ENCODE results near the gene MRGPRF.
"Not testable (repeated sequence)": the region's sequence is repeated elsewhere in the genome, so short reads cannot be mapped to it uniquely, and the experiment has no call there.

The MRGPRF gene

DNA sequence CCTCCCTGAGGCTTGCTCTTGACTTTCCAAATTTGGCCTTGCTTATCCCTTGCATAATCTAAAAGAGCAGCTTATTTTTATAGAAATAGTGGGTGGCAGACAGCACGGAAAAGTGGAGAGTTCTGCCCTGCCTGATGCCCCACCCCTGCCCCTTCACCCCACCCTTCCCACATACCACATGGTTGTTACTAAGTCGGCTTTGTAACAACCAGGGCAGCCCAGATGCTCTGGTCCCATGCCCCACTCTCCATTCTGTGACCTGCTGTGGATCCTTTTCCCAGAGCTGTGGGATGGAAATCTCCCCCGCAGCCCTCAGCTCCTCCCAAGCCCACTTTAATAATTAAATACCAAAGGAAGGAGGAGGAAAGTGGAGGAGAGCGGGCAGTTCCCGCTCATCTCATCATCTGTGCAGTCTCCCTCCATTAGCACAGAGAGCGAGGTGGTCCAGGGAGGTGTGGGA is 10.9 kb downstream of the MRGPRF start:
- DNase-seq: no peak

DNA sequence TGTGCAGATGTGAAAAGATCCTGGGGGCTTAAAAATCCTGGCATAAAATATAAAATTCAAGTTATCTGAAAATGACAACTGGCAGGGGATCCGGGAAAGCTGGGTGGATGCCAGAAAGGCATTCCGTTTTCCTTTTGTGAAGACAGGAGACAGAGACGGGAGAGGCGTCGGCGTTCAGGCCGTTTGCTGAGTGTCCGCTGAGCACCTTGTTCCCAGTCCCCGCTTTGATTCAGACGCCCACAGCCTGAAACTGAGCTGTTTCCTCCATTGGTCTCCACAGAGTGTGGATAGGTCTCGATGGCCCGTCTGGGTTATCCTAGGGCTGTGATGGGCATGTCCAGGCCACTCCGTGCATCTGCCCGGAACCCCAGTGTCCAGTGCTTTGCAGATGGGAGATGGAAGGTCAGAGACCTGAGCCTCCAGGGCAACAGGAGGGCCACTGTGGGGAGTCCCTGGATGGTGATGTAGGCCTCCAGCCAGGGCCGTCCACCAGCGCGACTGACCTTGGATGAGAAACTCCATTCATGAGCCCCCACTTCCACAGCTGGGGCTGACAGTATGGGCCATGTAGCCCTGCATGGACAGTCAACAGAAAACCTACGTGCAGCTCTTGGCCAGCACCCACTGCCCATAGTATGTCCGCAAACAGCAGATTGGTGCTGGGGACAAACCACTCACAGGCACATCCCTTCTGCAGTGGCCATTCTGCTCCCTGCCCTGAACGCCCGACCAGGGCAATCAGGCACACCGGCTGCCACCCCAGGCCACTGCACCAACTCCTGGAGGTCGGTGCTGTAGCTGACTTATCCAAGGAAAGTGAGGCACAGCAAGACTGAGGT is 11.6 kb downstream of the MRGPRF start:
- no peak for DNase-seq

DNA sequence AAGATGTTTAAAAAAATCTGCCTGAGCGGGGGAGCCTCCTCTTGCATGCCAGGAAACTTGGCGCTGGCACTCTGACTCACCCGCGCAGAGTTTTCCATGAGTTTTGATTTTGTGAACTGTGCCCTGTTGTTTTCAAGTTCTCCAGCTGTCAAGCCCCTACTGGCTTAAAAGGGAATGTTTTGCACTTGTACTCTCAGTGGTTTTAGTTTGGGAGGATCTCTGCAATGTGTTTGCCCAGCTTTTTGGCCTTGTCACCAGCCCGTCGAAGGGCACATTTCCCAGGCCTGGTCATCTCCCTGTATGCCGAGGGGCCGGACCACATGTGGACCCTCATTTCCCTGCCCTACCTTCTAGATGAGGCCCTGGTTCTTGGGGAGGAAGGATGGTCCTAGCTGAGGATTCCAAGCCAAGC is 12.2 kb downstream of the MRGPRF start:
- no peak for DNase-seq

DNA sequence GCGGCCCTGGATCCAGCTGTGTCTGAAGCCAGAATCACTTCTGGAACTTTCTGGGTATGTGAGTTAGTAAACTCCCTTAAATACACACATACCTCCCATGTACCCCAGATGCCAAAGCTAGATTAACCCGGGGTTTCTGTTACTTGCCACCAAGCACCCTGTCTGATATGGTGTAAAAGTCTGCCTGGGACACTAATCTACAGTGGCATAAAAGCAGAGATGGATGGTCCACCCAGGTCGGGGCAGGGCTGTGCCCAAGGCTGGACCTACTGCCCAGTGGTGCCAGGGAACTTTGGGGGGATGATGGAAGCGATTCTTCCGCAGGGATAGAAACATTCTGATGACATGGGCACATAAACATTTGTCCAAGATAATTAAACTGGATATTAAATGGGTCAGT is 12.7 kb downstream of the MRGPRF start:
- no peak for DNase-seq

DNA sequence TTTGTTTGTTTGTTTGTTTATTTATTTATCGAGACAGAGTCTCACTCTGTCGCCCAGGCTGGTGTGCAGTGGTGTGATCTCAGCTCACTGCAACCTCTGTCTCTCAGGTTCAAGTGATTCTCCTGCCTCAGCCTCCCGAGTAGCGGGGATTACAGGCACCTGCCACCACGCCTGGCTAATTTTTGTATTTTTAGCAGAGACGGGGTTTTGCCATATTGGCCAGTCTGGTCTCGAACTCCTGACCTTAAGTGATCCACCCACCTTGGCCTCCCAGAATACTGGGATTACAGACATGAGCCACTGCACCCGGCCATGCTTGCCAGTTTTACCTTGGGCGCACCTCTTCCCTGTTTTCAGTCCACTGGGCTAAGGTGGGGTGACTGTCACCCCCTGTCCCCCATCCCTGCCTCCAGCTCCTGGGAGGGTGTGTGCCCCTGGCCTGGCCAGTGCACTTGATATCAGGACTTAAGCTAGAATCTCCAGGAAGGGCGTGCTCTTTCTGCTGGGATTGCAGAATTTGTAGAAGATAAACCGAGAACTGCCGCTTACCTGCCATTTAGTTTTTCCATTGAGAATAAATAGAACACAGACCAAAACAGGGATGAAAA is 13.2 kb downstream of the MRGPRF start:
- DNase-seq: not testable (repeated sequence)

DNA sequence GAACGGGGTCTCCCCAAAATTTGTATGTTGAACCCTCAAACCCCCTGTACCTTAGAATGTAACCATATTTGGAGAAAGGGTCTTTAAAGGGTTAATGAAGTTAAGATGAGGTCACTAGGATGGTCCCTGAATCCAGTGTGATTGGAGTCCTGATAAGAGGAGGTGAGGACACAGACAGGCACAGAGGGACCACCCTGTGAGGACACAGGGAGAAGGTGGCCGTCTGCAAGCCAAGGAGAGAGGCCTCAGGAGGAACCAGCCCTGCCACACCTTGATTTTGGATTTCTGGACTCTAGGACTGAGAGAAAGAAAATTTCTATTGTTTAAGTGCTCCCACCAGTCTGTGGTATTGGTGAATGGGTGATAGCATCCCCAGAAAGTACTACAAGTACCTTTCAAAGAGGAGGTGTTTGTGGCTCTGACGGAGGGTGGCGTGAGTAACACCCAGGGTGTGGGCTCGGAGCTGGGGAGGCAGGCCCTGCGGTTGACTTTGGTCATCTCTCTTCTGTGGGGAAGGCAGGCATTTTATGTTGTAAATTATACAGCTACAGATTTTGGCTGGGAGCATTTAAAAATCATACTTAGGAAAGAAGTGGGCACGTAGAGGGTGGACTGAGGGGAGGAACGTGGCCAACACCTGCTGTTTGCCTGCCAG is 13.8 kb downstream of the MRGPRF start:
- DNase-seq: no peak

DNA sequence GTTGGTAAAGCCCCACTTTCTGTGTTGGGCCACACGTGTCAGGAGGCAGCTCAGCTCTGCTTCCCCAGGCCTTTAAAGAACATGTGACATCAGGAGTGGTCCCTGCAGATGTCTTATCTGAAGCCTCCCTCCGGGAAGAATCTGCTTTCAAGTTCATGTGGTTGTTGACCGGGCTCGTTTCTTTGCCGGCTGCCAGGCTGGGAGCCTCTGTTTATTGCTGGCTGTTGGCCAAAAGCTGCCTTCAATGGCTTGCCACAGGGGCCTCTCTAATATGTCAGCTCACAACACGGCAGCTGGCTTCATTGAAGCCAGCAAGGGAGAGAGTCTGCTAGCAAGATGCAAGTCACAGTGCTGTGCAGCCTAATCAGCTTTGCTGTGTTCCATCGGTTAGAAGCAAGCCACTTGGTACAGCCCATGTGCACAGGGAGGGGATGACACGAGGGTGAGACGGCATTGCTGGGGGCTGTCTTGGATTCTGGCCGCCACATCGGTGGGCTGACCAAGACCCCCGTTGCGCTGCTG is 14.6 kb downstream of the MRGPRF start:
- peak; percentile 60 for DNase-seq

DNA sequence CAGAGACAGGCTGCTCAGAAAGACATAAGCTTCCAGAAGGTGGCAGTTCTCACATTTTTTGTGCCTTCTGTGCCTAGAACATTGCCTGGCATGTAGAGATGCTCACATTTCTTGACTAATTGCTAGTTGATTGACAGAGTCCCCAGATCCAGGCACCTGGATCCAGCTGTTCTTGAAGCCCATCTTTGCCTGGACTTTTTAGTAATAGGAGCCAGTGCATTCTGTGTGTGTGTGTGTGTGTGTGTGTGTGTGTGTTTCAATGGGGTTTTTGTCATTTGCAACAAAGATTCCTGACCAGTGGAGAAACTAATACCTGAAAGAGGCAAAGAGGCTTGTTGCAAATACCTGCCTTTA is 15.1 kb downstream of the MRGPRF start:
- no peak for DNase-seq

DNA sequence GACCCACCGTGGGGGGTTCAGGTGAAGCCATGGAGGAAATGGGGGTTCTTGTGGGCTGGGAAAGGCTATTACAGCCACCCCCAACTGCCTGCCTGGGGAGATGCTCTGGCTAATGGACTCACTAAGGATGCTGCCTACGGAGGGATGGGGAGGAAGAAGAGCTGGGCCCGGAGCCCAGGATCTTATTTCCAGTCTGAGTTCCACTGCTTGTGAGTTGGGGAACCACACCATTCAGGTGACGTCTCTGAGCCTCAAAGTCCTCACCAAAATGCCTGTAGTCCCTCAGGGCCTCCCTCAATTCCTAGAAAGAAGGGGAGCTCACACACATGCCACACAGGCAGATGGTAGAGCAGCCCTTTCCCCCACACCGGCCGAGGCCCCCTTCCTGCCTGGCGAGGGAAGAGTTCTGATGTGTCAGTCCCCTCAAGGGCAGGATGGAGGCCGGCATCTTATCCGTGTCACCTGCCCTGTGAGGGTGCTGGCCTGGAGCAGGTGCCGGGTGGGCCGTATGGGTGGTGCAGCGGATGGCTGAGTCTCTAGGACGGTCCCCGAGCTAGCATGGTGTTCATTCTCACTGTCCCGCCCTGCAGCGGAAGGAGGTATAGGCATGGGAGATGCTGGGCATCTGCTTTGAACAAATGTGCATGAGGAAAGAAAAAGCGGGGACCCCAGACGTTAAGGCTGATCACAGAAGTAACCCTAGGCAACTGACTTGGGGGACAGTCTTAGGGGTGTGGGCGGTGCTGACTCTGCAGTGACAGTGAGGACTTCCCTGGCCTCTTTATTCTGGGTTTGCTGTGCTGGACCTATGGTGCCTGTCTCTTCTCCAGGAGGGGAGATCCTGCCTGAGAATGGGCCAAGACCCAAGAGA is 15.7 kb downstream of the MRGPRF start:
- no peak for DNase-seq

DNA sequence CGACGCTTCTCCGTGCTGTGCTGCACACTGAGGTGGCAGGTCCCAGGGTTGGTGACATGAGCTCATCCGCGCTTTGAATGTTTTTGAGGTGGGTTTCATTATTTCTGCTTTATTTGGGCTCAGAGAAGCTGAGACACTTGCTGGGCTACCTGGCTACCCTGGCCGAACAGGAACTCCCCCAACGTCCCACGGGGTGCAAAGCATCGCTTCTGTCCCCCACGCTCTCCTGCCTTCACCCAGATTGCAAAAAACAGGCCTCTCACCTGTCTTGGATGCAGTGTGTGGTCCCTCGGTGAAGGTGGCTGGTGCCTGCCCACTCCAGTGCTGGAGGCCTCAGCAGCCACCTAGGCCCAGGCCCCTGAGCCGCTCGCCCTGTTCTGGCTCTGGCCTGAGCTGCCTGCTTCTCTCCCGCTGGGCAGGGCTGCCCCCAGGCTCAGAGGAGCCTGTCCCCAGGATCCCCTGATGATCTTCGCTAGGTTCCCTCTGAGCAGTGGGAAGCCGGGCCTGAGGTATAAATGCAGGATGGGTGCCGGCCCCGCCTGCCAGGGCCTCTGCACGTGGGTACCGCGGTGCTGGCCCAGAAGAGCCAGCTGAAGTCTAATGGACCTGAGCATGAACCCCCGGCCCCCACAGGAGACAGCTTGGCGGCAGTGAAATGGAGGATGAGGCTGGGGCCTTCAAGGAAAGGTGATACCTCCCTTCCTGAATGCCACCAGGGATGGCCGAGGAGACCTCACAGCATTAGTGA is 16.5 kb downstream of the MRGPRF start:
- no peak for DNase-seq

DNA sequence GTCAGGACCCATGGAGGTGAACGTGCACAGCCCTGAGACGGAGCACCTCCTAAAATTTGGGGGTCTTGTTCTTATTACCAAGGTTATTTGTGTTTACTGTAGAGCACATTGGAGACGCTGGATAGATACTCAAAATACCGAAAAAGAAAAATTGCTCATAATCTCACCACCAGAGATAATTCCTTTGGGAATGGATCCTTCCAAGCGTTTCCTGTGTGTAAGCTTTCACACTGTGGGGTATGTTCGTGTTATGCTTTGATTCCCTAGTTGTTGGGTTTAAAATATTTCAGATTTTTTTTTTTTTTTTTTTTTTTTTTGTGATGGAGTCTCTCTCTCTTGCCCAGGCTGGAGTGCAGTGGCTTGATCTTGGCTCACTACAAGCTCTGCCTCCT is 18.2 kb downstream of the MRGPRF start:
- no peak for DNase-seq

DNA sequence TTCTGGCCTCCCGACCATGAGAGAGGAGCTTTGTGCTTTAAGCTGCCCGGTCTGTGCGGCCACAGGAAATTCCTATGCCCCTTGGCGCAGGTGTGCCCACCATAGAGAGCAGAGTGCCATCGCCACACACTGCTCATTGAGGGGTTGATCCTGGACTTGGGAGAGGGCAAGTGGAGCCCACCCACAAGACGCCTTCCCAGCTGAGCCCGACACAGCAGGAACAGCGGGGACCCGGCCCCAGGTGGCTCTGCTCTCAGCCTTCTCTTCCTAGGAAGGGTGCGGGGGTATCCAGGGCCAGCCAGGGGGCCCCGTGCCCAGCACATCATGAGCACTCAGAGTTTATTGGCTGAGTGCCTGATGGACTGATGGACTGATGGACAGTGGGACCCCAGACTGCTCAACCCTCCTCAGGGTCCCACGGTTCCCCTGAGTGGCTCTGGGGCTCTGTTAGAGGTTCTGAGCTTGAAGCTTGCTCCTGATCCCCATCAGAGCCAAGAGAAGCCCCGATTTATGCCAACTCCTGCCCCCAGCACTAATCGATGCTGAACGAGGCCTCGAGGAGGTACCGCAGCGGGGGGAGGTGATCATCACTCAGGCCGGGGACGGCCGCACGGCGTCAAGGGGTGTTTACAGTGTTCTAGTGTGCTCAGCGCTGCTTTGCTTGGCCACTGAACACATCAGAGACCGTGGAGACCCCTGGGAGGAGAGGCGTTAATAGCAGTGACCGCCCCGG is 18.7 kb downstream of the MRGPRF start:
- no peak for DNase-seq

DNA sequence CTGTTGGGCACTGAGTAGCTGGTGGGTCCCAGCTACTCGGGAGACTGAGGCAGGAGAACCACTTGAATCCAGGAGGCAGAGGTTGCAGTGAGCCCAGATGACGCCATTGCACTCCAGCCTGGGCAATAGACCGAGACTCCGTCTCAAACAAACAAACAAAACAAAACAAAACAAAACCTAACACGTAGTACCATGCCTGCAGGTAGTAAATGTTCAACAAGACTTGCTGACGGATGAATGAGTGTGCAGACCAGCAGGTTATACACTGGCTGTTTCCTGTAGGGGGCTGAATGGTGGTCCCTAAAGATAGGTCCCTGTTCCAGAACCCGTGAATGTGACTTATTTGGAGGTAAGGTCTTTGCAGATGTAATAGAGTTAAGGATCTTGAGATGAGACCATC is 19.5 kb downstream of the MRGPRF start:
- DNase-seq: no peak

DNA sequence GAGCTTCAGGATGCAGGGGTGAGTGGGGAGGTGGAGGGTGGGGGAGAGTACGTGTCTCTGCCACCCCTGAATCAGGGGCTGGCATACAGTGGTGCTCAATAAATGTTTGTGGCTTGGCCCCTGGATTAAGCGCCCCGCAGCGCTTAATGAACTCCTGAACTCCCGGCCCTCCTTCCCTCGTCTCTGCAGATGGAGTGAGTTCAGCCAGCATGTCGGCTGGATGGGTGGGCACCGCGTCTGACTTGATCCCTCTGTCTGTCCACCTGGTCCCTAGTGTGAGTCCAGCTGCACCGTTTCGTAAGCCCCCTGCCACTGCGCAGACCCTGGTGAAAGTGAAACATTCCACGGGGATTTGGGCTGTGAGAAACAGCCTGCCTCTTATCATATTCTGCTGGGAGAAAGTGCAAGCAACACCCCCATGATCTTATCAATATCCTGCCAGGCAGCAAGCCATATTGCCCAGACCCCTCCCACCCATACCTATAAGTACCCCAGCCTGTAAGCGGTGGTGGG is 20.2 kb downstream of the MRGPRF start:
- DNase-seq: no peak

DNA sequence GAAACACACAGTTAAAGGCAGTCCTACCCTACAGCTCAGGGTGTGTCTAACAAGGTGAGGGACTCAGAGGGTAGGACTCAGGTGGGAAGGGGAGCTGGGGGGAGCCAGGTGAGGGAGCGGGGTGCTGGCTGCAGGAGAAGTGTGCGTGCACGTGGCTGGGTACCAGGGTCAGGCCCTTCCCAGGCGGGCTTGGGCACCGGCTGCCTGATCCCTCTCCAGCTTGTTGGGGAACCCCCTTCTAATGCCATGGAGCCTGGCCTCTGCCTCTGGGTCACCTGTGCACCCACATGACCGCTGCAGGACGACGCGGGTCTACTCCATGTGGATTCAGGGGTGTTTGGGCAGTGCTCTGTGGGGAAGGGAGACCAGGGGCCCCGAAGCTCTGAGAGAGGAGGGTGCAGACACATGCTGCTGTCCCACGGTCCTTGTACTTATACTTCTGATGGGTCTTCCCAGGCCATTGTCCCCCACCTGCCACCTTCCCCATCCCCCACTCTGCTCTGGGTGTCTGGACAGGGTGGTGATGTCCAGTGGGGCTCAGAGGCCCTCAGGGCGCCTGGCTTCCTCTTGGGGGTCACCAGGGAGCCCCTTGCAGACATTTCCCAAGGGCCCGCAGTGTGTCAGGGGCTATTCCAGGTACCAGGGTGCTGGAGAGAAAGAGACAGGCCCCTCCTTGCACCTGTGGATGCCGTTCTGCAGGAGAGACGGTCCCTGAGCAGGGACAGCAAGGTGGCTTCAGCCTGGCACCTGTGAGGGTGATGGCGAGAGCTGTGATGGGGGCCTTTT is 21.9 kb downstream of the MRGPRF start:
- no peak for DNase-seq

DNA sequence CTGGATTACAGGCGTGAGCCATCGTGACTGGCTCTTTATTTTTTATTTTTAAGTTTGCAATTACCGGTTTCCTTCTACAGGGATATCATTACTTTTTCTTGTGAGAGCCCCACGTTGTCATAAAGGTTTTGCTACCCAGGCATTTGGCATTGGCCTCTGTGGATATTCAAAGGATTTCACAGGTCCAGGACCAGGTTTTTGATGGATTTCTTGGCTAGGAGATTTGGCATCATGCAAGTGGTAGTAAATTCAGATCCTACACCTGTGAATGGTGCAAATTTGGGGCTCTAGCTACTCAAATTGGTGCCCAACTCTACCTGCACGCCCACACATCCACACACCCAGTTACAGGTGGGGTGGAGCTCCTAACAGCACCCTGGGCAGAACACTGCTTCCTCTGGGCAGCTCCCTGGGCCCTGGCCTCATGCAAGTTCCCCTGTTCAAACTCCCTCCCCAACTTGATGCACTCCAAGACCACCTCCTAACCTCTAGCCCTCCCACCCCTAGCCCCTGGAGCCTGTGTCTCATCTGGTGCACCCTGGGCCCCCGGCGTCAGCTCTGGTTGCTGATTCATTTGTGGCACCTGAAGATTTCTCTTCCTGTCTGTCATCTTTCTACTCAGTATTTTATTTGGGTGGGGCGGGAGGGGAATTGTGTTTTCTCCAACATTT is 23.0 kb downstream of the MRGPRF start:
- no peak for DNase-seq

DNA sequence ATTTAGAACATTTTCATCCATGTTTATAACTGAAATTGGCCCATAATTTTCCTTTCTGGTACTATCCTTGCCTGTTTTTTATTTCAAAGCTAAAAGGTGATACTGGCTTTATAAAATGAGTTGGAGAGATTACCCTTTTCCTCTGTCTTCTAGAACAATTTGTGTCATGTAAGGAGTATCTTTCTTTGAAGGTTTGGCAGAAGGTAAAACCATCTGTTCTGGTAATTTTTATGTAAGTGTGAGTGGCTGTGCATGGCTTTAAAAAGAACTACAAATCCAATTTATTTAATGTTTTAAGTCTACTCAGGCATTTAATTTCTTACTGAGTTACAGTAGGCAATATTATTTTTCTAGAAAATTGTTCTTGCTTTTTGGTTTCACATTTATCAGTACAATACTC is 24.6 kb downstream of the MRGPRF start:
- DNase-seq: no peak

DNA sequence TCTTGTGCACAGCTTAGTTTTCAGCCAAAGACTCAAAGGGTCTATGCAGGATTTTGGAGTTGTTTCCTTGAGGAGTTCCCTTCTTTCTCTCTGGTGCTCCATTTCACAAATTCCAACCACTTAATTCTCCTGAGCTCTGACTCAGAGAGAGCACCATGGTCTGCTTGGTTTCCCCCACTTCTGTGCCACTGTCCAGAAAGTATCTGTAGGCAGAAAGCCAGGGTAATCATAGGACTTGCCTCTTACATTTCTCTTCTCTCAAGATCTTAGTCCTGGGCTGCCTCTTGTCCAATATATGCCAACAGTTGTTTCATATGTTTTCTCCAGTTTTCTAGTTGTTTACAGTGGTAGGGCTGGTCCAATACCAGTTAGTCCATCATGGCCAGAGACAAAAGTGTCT is 25.8 kb downstream of the MRGPRF start:
- no peak for DNase-seq

DNA sequence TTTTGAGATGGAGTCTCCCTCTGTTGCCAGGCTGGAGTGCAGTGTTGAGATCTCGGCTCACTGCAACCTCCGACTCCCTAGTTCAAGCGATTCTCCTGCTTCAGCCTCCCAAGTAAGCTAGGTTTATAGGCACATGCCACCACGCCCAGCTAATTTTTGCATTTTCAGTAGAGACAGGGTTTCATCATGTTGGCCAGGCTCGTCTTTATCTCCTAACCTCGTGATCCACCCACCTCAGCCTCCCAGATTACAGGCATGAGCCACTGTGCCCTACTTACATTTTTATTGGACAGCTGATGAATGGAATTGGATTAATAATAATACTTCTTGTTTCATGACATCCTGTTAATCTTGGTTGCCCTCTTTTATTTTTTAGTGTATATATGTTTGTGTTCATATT is 29.2 kb downstream of the MRGPRF start:
- DNase-seq: no peak

DNA sequence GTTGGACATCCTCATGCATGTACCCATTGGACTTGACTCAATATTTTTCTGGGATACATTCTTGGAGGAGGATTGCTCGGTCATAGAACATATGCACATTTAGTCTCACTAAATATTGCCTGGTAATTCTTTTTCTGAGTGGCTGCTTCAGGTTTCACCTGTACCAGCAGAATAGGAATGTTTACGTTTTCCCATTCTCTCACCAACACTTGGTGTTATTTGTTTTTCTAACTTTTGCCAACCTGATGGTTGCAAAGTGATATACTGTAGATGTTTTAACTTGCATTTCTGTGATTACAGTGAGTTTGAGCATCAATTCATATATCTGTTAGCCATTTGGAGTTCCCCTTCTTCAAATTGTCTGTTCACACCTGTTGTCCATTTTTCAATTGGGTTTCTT is 30.9 kb downstream of the MRGPRF start:
- no peak for DNase-seq
